Ishikawa (cell line): ENCODE results near the gene FGF10.

Source experiments
- CEBPB ChIP-seq: IDR thresholded peaks from 2 replicates; pipeline ENCODE4 v1.6.1; 2012
- CREB1 ChIP-seq: IDR thresholded peaks from 2 replicates; pipeline ENCODE4 v1.6.1; 2012; ENCODE audit warnings: low read depth
- EGR1 ChIP-seq: IDR thresholded peaks from 2 replicates; pipeline ENCODE4 v1.6.1; 2012
- EP300 ChIP-seq: IDR thresholded peaks from 2 replicates; pipeline ENCODE4 v1.6.1; 2012; ENCODE audit warnings: borderline replicate concordance
- FOXM1 ChIP-seq: IDR thresholded peaks from 2 replicates; pipeline ENCODE4 v1.6.1; 2012; ENCODE audit warnings: low read depth, borderline replicate concordance
- MAX ChIP-seq: IDR thresholded peaks from 2 replicates; pipeline ENCODE4 v1.6.1; 2012
- RAD21 ChIP-seq: IDR thresholded peaks from 2 replicates; pipeline ENCODE4 v1.6.1; 2012; ENCODE audit warnings: low read depth
- TAF1 ChIP-seq: IDR thresholded peaks from 2 replicates; pipeline ENCODE4 v1.6.1; 2012; ENCODE audit warnings: low read depth, mild to moderate bottlenecking
- TCF12 ChIP-seq: IDR thresholded peaks from 2 replicates; pipeline ENCODE4 v1.6.1; 2012; ENCODE audit warnings: low read depth
- TEAD4 ChIP-seq: IDR thresholded peaks from 2 replicates; pipeline ENCODE4 v1.6.1; 2012
- USF1 ChIP-seq: IDR thresholded peaks from 2 replicates; pipeline ENCODE4 v1.6.1; 2012
- YY1 ChIP-seq: IDR thresholded peaks from 2 replicates; pipeline ENCODE4 v1.6.1; 2012; ENCODE audit warnings: low read depth
- ZBTB7A ChIP-seq: IDR thresholded peaks from 2 replicates; pipeline ENCODE4 v1.6.1; 2012; ENCODE audit warnings: low read depth
- TF ChIP-seq, protein P1 (sequence below): IDR thresholded peaks from 2 replicates; pipeline ENCODE4 v1.6.1; 2012; ENCODE audit warnings: low read depth, mild to moderate bottlenecking

GRCh38 chr5:44398382-44398781 lies 9.2 kb upstream of the FGF10 start:
- TF ChIP-seq YY1 (no peak), TEAD4 (no peak), EGR1 (no peak), MAX (no peak), ZBTB7A (no peak), EP300 (no peak), RAD21 (no peak), FOXM1 (no peak), USF1 (no peak), CREB1 (no peak), CEBPB (no peak), TCF12 (no peak), TAF1 (no peak)
- TF ChIP-seq, protein P1, sequence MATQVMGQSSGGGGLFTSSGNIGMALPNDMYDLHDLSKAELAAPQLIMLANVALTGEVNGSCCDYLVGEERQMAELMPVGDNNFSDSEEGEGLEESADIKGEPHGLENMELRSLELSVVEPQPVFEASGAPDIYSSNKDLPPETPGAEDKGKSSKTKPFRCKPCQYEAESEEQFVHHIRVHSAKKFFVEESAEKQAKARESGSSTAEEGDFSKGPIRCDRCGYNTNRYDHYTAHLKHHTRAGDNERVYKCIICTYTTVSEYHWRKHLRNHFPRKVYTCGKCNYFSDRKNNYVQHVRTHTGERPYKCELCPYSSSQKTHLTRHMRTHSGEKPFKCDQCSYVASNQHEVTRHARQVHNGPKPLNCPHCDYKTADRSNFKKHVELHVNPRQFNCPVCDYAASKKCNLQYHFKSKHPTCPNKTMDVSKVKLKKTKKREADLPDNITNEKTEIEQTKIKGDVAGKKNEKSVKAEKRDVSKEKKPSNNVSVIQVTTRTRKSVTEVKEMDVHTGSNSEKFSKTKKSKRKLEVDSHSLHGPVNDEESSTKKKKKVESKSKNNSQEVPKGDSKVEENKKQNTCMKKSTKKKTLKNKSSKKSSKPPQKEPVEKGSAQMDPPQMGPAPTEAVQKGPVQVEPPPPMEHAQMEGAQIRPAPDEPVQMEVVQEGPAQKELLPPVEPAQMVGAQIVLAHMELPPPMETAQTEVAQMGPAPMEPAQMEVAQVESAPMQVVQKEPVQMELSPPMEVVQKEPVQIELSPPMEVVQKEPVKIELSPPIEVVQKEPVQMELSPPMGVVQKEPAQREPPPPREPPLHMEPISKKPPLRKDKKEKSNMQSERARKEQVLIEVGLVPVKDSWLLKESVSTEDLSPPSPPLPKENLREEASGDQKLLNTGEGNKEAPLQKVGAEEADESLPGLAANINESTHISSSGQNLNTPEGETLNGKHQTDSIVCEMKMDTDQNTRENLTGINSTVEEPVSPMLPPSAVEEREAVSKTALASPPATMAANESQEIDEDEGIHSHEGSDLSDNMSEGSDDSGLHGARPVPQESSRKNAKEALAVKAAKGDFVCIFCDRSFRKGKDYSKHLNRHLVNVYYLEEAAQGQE: no peak
